ENCODE measurements around the gene METAP1D.
"Not testable (repeated sequence)": the region's sequence is repeated elsewhere in the genome, so short reads cannot be mapped to it uniquely, and the experiment has no call there.

Gene METAP1D

DNA sequence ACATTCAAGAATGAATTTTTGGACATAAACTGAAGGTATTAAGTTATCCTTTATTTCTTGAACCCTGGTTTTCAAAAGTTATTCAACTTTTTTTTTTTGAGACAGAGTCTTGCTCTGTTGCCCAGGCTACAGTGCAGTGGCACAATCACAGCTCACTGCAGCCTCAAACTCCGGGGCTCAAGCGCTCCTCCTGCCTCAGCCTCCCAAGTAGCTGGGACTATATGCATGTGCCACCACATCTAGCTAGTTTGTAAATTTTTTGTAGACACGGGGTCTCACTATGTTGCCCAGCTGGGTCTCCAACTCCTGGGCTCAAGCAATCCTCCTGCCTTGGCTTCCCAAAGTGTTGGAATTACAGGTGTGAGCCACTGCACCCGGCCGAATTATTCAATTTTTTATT lies 2.7 kb upstream of the METAP1D start:
- DNase-seq (ENCODE audit: low read depth): not testable (repeated sequence)

DNA sequence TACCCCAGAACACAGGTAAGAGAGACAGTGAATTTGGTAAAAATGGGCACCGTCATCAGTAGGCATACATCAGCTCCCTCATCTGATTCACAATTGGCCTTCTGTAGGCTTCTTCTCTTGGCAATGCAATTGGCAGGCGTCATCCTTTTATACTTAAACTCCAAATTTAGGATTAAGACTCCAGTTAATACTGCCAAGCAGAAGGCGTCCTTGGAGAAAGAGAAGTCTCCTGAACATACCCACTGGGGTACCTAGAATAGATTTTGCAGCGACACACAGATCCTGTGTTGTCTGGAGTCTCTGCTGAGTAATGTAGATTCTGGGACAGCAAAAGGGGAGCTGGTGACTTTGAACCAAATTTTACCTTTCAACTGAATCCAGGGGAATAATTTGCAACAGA lies 592 bp upstream of the METAP1D start:
- no peak for DNase-seq (ENCODE audit: low read depth)

GRCh38 chr2:172000696-172001361 lies 1.1 kb downstream of the METAP1D start:
- no peak for DNase-seq (ENCODE audit: low read depth)

GRCh38 chr2:172007372-172007771 lies 7.6 kb downstream of the METAP1D start:
- DNase-seq (ENCODE audit: low read depth): no peak

DNA sequence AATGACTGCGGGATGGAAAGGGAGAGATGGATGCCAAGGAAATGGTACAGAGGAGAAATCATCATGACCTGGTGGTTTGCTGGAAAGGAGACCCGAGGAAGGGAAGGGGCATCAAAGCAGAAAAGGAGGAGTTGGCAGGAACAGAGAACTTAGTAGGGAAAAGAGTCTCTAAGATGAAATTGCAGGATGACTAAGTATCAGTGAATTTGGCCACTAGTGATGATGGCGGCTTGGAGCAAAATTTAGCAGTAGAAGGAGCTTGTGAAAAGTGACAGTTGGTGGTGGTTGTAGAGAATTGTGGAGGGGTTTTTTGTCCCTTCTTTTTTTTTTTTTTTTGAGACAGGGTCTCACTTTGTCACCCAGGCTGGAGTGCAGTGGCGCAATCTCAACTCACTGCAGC lies 10.1 kb downstream of the METAP1D start:
- DNase-seq (ENCODE audit: low read depth): no peak

- DNase-seq (ENCODE audit: low read depth): no peak
Observed at GRCh38 chr2:172011812-172012575, 12.2 kb downstream of the METAP1D start.

DNA sequence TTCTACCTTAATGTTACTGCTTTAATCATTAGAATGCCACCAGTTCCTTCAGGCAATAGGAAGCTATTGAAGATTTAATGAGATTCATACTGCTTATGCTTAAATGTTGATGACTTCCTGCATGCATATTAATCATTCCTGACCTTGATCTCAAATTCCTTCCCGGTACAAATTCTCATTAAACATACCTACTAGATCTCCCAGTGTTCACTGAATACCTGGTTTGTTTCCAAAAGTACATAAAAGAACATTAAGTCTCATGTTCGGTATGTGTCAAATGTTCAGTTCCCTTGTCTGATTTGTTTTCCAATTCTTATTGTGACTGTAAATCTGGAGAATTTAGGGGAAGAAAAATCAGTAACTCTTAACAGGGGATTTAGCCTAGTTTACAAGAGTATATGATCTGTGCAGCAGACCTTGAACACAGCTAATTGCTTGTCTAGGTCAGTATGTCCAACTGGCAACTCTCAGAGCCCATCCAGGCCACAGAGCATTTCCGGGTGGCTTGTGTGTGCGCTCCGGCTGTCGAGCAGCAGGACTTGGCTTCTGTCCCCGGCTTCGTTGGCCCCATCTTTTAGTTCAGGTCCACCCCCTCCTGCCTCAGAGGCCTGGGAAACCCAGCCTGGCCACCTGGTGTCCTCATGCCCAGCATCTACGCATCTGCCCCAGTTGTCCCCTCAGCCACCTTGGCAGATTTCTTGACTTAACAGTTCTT lies 13.1 kb downstream of the METAP1D start:
- no peak for DNase-seq (ENCODE audit: low read depth)

DNA sequence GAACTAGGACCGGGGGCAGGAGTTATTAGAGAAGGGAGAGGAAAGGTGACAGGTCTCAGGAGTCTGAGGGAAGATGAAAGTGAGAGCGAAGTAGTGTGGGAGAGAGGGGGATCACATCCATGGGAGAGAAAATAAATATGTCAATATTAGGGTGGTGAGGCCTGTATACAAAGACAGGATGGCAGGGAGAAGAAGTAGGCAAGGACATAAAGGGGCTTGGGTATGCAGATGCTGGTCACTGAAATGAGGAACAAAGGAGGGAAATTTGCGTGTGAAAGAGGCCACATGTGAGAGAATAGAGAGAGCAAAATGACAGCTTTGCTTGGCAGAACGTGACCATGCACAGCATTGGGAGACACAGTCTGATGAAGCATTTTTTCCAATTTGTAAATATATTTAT lies 13.6 kb downstream of the METAP1D start:
- DNase-seq (ENCODE audit: low read depth): no peak

- no peak for DNase-seq (ENCODE audit: low read depth)
Observed at GRCh38 chr2:172021074-172021931, 21.6 kb downstream of the METAP1D start.

DNA sequence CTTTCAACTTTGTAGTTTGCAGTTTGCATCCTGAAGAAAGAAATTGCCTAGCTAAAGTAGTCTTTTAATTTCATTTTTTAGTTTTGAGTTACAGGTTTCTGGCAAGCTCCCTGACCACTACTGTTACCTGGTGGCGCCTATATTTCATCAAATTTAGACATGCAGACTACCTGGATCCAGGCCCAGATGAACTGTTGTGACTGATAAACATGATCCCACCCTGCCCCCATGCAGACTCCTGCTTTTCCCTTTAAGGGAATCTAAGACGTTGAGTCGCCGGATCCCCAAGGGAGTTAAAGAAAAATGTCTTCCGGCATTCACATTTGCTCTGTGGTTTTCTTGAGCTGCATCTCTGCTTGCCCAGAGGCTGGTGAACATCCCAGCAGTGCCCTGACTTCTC lies 22.2 kb downstream of the METAP1D start:
- DNase-seq (ENCODE audit: low read depth): no peak

DNA sequence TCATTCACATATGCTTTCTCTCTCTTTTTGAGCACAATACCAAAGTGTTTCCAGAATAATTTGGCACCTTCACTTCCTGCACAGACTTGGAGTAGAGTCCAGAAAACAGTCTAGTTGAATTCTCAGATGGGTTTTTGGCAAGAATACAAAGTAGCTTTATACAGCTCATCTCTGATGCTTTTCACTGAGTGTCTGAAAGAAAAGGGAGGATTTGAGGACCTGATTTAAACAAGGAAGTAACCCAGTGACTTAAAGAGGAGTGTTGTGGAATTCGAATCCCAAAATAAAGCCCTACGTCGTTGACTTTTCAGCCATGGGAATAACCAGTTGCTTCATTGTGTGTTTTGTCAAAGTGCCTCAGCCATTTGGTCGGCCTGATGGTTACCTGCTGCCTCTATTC lies 31.8 kb downstream of the METAP1D start:
- no peak for DNase-seq (ENCODE audit: low read depth)

GRCh38 chr2:172038121-172038520 lies 38.4 kb downstream of the METAP1D start:
- no peak for DNase-seq (ENCODE audit: low read depth)

DNA sequence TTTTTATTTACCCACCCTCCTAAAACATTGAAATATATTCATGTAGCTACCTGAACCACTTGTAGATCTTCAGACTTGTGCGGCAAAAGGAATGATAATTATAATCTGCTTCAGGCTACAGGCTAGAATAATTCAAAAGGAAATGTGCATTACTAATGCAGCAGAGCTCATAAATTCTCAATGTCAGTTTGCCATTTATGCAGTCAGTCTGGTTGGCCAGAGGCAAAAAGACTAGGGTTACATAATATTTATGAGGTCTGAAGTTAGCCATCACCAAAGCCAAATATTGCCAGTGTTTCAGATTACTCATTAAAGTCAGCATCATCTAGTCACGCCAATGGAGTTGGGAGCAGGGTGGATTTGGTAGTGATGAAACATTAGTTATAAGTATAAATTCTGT lies 38.9 kb downstream of the METAP1D start:
- no peak for DNase-seq (ENCODE audit: low read depth)

GRCh38 chr2:172039011-172039704 lies 39.4 kb downstream of the METAP1D start:
- DNase-seq (ENCODE audit: low read depth): no peak

GRCh38 chr2:172040311-172040710 lies 40.6 kb downstream of the METAP1D start:
- no peak for DNase-seq (ENCODE audit: low read depth)

DNA sequence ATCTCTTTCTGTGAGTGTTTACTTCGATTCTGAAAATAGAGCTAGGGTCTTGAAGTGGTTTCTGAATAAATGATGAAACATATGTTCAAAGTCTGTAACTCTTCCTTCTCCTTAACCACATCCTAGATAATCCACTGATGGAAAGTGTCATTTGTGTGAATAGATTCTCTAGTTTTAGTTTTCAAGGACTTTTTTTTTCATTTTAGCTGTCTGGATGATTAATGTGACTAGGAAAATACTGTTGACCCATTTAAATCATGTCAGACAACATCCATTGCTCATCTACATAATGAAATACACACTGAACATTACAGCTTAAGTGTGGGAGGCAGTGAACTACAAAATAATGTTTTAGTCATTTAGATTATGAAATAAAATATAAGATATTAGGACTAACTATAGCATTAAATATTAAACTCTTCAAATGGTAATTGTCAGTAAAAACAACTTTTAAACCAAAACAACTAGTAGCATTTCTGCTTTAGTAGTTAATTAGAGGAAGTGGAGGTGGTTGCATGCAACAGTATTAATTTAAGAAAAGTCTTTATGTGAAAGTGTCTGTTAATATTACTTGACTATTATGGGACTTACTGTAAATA lies 46.4 kb downstream of the METAP1D start:
- DNase-seq (ENCODE audit: low read depth): no peak

GRCh38 chr2:172046866-172047565 lies 47.3 kb downstream of the METAP1D start:
- DNase-seq (ENCODE audit: low read depth): no peak

- DNase-seq (ENCODE audit: low read depth): no peak
Observed at GRCh38 chr2:172047566-172048507, 48.1 kb downstream of the METAP1D start.

Measured in non-pigmented ciliary epithelial cell (primary cell).